GM18873 (cell line): Measurements from ENCODE around the gene DMBX1.

Experiments
- ATAC-seq: cut with Tn5 transposase; IDR thresholded peaks from one replicate; pipeline ENCODE4 v1.9.1; 2021; ENCODE audit warnings: mild to moderate bottlenecking, moderate library complexity, moderate number of reproducible peaks; ENCODE audit not compliant: unreplicated experiment, low FRiP score

Gene DMBX1

GRCh38 chr1:46522969-46523320 is 33.3 kb downstream of the DMBX1 start:
- ATAC-seq: no peak

GRCh38 chr1:46523496-46524353 is 34.1 kb downstream of the DMBX1 start:
- ATAC-seq: no peak

- no peak for ATAC-seq
Measured at GRCh38 chr1:46524843-46525242, 35.2 kb downstream of the DMBX1 start.

- ATAC-seq: no peak
Measured at GRCh38 chr1:46525253-46525983, 35.8 kb downstream of the DMBX1 start.

- ATAC-seq: no peak
Measured at GRCh38 chr1:46526013-46526690, 36.5 kb downstream of the DMBX1 start.

GRCh38 chr1:46526691-46527291 is 37.2 kb downstream of the DMBX1 start:
- ATAC-seq: no peak

- ATAC-seq: no peak
Measured at GRCh38 chr1:46527474-46528296, 38.0 kb downstream of the DMBX1 start.

- no peak for ATAC-seq
Measured at GRCh38 chr1:46528297-46528955, 38.8 kb downstream of the DMBX1 start.

GRCh38 chr1:46529031-46529630 is 39.5 kb downstream of the DMBX1 start:
- ATAC-seq: no peak

GRCh38 chr1:46530311-46530710 is 40.7 kb downstream of the DMBX1 start:
- no peak for ATAC-seq

GRCh38 chr1:46530791-46531409 is 41.3 kb downstream of the DMBX1 start:
- ATAC-seq: no peak

GRCh38 chr1:46532095-46532494 is 42.5 kb downstream of the DMBX1 start:
- ATAC-seq: no peak

GRCh38 chr1:46532498-46533178 is 43.0 kb downstream of the DMBX1 start:
- ATAC-seq: no peak

GRCh38 chr1:46533179-46533864 is 43.7 kb downstream of the DMBX1 start:
- no peak for ATAC-seq

- no peak for ATAC-seq
Measured at GRCh38 chr1:46535063-46535462, 45.4 kb downstream of the DMBX1 start.

GRCh38 chr1:46536527-46536926 is 46.9 kb downstream of the DMBX1 start:
- no peak for ATAC-seq

GRCh38 chr1:46537651-46538050 is 48.0 kb downstream of the DMBX1 start:
- ATAC-seq: no peak

- ATAC-seq: no peak
Measured at GRCh38 chr1:46538147-46538546, 48.5 kb downstream of the DMBX1 start.
